Measurements from ENCODE around the gene ALOX12B. TPM values are rescaled to one million over a fixed set of nuclear protein-coding genes. Genes with fewer than 3 reads are reported as not detected.
"Not testable (repeated sequence)": the region's sequence is repeated elsewhere in the genome, so short reads cannot be mapped to it uniquely, and the experiment has no call there.

The ALOX12B gene
- total RNA-seq, 1 experiment from 2014 or later, result not detected

GRCh38 chr17:8106980-8107379 lies 19.5 kb upstream of the ALOX12B start:
- DNase-seq; H3K4me3 ChIP-seq (ENCODE audit: insufficient read depth, low read depth, low read length); H3K36me3 ChIP-seq (replicated peaks; ENCODE audit: control insufficient read depth, insufficient read depth, low read length): not testable (repeated sequence)
- peaks cover 31% of the 10 kb centered on the region for H3K27me3 ChIP-seq (ENCODE audit: control insufficient read depth, insufficient read depth, low read length)

- Histone ChIP-seq H3K4me3 (ENCODE audit: insufficient read depth, low read depth, low read length) (no peak overlapping the region), H3K36me3 (replicated peaks; ENCODE audit: control insufficient read depth, insufficient read depth, low read length) (no peaks in the 10 kb centered on the region), H3K27me3 (ENCODE audit: control insufficient read depth, insufficient read depth, low read length) (peaks cover 24% of the 10 kb centered on the region)
- DNase-seq, result no peak
These were observed 18.5 kb upstream of the ALOX12B start for GRCh38 chr17:8105957-8106398.

DNA sequence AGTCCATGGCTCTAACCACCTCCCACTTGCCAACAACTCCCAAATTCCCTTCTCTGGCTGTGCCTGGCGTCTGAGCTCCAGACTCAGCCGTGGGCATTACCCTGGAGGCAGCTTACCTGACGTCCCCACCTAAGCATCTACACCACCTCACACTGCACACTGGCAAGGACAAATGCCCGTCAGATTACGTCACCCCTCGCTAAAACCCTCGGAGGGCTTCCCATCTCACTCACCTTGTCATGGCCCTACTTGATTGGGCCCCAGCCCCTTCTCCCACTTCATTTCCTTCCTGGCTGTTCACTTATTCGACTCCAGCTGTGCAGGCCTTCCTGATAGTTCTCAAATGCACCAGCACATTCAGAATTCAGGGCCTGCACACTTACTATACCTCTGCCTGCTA lies 17.4 kb upstream of the ALOX12B start:
- peaks cover 14% of the 10 kb centered on the region for H3K27me3 ChIP-seq (ENCODE audit: control insufficient read depth, insufficient read depth, low read length)
- H3K36me3 ChIP-seq (replicated peaks; ENCODE audit: control insufficient read depth, insufficient read depth, low read length), result no peaks in the 10 kb centered on the region
- no peak overlapping the region for H3K4me3 ChIP-seq (ENCODE audit: insufficient read depth, low read depth, low read length)
- DNase-seq, result no peak

DNA sequence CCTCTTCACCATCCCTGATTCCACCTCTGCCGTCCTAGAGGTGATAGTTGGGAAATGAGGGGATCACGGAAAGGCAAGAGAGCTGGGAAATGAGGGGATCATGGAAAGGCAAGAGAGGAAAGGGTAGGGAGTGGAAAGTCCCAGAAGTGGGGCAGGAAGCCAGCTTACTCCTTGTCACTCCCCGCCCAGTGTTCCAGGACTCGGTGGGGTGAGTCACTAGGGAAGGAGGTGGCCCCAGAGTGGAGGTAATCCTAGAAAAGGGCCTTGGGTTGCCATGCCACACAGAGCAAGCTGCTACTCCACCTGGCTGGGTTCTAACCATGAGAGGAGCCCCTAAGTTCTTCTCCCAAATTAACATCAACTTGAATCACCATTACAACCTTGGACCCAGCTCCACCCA lies 16.0 kb upstream of the ALOX12B start:
- Histone ChIP-seq H3K4me3 (ENCODE audit: insufficient read depth, low read depth, low read length) (no peak overlapping the region), H3K36me3 (replicated peaks; ENCODE audit: control insufficient read depth, insufficient read depth, low read length) (no peaks in the 10 kb centered on the region), H3K27me3 (ENCODE audit: control insufficient read depth, insufficient read depth, low read length) (peaks cover 6% of the 10 kb centered on the region)
- DNase-seq, result no peak

DNA sequence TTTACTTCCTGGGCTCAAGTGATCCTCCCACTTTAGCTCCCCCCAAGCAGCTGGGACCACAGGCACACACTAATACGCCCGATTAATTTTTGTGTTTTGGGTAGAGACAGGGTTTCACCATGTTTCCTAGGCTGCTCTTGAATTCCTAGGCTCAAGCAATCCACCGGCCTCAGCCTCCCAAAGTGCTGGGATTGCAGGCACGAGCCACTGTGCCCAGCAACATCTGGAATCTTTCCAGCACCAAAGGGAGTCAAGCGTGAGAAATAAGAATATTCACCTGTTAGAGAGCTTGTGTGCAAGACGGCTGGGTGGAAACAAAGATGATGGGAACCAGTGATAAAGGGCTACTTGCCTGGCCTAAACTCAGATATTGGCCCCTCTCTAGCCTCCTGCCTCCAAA lies 14.2 kb upstream of the ALOX12B start:
- no peak for DNase-seq
- peaks cover 2% of the 10 kb centered on the region; the same call in 1 of the 2 replicates for H3K27me3 ChIP-seq (ENCODE audit: control insufficient read depth, insufficient read depth, low read length)
- H3K4me3 ChIP-seq (ENCODE audit: insufficient read depth, low read depth, low read length), result no peak overlapping the region
- no peaks in the 10 kb centered on the region for H3K36me3 ChIP-seq (replicated peaks; ENCODE audit: control insufficient read depth, insufficient read depth, low read length)

DNA sequence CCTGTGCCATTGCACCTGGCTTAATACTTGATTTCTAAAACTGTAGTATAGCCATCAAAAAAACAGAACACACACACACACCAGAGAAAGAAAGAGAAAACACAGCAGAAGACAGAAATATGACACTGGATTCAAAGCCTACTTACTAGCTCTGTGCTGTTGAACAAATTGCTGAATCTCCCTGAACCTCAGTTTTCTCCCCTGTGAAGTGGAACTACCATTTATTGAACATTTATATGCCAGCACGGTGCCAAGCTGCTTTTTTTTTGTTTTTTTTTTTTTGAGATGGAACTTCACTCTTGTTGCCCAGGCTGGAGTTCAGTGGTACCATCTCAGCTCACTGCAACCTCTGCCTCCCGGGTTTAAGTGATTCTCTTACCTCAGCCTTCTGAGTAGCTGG lies 13.2 kb upstream of the ALOX12B start:
- Histone ChIP-seq H3K4me3 (ENCODE audit: insufficient read depth, low read depth, low read length) (no peak overlapping the region), H3K36me3 (replicated peaks; ENCODE audit: control insufficient read depth, insufficient read depth, low read length) (no peaks in the 10 kb centered on the region), H3K27me3 (ENCODE audit: control insufficient read depth, insufficient read depth, low read length) (peaks cover 4% of the 10 kb centered on the region)
- no peak for DNase-seq

GRCh38 chr17:8100111-8100510 lies 12.6 kb upstream of the ALOX12B start:
- Histone ChIP-seq H3K36me3 (replicated peaks; ENCODE audit: control insufficient read depth, insufficient read depth, low read length) (no peaks in the 10 kb centered on the region), H3K4me3 (ENCODE audit: insufficient read depth, low read depth, low read length) (no peak overlapping the region), H3K27me3 (ENCODE audit: control insufficient read depth, insufficient read depth, low read length) (peaks cover 5% of the 10 kb centered on the region)
- no peak for DNase-seq

- DNase-seq, result no peak
- no peak overlapping the region for H3K4me3 ChIP-seq (ENCODE audit: insufficient read depth, low read depth, low read length)
- peaks cover 6% of the 10 kb centered on the region for H3K27me3 ChIP-seq (ENCODE audit: control insufficient read depth, insufficient read depth, low read length)
- no peaks in the 10 kb centered on the region for H3K36me3 ChIP-seq (replicated peaks; ENCODE audit: control insufficient read depth, insufficient read depth, low read length)
These were observed 9.0 kb upstream of the ALOX12B start for GRCh38 chr17:8096541-8096940.

DNA sequence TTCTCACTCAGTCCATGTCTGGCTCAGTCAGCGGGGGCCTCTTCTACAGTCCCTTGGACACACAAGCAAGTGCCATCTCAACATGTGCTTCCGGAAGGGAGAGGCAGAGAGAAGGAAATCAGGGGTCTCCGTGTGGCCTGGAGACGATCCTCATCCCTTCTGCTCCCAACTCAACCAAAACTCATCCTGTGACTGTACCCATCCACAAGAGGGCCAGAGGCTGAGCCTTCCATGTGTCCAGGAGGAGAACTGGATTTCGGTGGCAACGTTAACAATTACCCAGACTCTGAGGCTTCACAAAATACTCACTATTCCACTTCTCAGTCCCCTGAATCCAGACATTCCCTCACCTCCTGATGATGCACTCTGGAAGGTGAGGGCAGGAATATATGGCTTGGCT lies 7.8 kb upstream of the ALOX12B start:
- no peak for DNase-seq
- Histone ChIP-seq H3K36me3 (replicated peaks; ENCODE audit: control insufficient read depth, insufficient read depth, low read length) (no peaks in the 10 kb centered on the region), H3K27me3 (ENCODE audit: control insufficient read depth, insufficient read depth, low read length) (peaks cover 6% of the 10 kb centered on the region), H3K4me3 (ENCODE audit: insufficient read depth, low read depth, low read length) (no peak overlapping the region)

DNA sequence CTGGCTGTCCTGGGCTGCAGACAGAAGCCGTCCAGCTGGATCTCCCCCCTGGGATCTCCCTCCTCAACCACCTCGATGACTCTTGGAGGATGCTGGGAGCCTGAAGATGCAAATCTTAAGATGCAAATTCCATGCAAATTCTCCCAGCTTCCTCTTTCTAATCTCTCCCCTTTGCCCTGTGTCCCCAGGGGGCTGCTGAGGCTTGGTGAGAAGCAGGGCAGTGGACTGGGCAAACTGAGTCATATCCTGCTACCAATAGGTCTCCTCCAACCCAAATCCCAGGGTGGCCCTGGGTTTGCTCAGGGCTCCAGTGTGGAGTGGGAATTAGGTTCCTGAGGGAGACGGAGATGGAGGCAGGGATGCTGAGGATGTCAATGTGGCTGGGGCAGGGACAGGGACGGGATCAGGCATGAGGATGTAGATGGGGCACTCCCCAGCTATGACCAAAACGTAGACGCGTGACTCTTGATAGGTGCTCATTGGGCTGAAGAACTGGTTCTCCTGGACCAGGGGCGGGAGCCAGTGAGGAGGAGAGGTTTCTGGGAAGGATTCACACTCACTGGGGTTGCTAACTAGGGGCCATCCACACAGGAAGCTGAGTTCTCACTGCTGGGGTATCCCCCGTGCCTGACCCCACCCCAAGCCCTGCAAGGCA lies 3.6 kb upstream of the ALOX12B start:
- no peak overlapping the region for H3K4me3 ChIP-seq (ENCODE audit: insufficient read depth, low read depth, low read length)
- H3K27me3 ChIP-seq (ENCODE audit: control insufficient read depth, insufficient read depth, low read length), result peaks cover 4% of the 10 kb centered on the region
- DNase-seq, result peak; percentile 66
- H3K36me3 ChIP-seq (replicated peaks; ENCODE audit: control insufficient read depth, insufficient read depth, low read length), result no peaks in the 10 kb centered on the region

DNA sequence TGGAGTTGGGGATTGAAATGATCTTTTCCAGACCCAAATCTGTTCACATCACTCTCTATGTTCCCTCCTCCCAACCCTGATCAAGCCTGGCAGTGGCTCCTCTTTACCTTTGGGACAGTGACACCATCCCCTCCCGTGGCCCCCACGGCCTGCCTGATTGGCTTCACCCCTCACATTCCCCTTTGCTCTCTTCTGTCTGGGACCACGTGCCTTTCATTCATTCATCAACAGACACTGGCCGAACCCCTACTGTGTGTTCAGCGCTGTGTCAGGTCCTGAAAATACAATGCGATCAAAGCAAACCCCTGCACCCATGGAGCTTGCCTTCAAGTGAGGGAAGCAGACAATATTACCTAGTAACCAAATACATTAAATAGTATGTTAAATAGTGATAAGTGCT lies 2.2 kb upstream of the ALOX12B start:
- DNase-seq, result no peak
- H3K27me3 ChIP-seq (ENCODE audit: control insufficient read depth, insufficient read depth, low read length), result no peaks in the 10 kb centered on the region; the same call in 1 of the 2 replicates
- H3K36me3 ChIP-seq (replicated peaks; ENCODE audit: control insufficient read depth, insufficient read depth, low read length), result no peaks in the 10 kb centered on the region
- H3K4me3 ChIP-seq (ENCODE audit: insufficient read depth, low read depth, low read length), result no peak overlapping the region

- peaks cover 4% of the 10 kb centered on the region for H3K27me3 ChIP-seq (ENCODE audit: control insufficient read depth, insufficient read depth, low read length)
- DNase-seq, result no peak
- no peaks in the 10 kb centered on the region for H3K36me3 ChIP-seq (replicated peaks; ENCODE audit: control insufficient read depth, insufficient read depth, low read length)
- no peak overlapping the region for H3K4me3 ChIP-seq (ENCODE audit: insufficient read depth, low read depth, low read length)
These were observed 375 bp upstream of the ALOX12B start for GRCh38 chr17:8087952-8088230.

DNA sequence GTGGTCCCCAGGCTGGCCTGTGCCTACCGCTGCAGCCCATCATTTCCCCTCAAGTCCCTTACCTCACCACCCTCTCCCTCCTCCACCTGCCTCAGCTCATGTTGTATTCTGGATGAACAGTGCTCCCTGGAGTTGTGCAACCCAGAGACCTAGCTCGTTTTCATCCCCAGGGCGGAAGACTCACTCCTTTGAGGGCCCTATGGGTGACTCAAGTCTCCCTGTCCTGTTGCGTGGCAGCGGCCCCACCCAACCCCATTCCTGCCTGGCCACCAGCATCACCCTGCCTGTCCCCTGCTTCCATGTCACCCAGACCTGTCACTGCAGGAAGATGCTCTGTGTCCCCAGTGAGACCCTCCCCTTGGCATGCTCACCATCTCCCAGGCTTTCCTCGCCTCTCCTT lies 3.3 kb downstream of the ALOX12B start:
- H3K27me3 ChIP-seq (ENCODE audit: control insufficient read depth, insufficient read depth, low read length), result peaks cover 31% of the 10 kb centered on the region
- no peaks in the 10 kb centered on the region for H3K36me3 ChIP-seq (replicated peaks; ENCODE audit: control insufficient read depth, insufficient read depth, low read length)
- no peak overlapping the region for H3K4me3 ChIP-seq (ENCODE audit: insufficient read depth, low read depth, low read length)
- DNase-seq, result no peak

- no peak for DNase-seq
- no peaks in the 10 kb centered on the region for H3K36me3 ChIP-seq (replicated peaks; ENCODE audit: control insufficient read depth, insufficient read depth, low read length)
- H3K4me3 ChIP-seq (ENCODE audit: insufficient read depth, low read depth, low read length), result no peak overlapping the region
- peaks cover 42% of the 10 kb centered on the region for H3K27me3 ChIP-seq (ENCODE audit: control insufficient read depth, insufficient read depth, low read length)
These were observed 5.2 kb downstream of the ALOX12B start for GRCh38 chr17:8082292-8082691.

DNA sequence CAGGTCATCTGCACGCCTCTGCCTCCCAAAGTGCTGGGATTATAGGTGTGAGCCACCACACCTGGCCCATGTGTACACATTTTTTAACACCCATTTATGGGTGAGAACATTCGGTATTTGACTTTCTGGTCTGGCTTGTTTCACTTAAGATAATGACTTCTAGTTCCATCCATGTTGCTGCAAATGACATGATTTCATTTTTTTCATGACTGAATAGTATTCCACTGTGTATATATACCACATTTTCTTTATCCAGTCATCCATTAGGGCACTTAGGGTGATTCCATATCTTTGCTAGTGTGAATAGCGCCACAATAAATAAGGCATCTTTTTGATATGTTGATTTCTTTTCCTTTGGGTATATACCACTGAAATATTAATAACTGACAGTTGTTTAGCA lies 5.6 kb downstream of the ALOX12B start:
- Histone ChIP-seq H3K36me3 (replicated peaks; ENCODE audit: control insufficient read depth, insufficient read depth, low read length) (no peaks in the 10 kb centered on the region), H3K4me3 (ENCODE audit: insufficient read depth, low read depth, low read length) (no peak overlapping the region), H3K27me3 (ENCODE audit: control insufficient read depth, insufficient read depth, low read length) (peaks cover 45% of the 10 kb centered on the region)
- DNase-seq, result no peak

DNA sequence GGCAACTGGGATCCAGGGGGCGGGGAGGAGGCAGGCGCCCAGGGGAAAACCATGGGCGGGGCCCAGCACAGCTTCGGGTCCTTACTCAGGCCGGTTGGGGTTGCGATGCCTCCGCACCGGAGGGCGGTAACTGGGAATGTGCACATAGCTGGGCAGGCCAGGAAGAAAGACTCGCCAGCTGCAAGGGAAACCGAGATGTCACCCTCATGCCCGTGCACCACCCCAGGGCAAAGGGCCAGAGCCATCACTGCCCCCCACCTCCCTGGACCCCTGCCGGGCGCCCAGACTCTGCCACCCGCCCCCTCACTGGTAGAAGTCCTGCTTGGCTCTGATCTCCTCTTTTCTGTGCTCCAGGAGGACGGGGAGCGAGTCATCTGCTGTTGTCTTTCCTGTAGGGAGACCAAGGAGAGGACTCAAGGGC lies 6.7 kb downstream of the ALOX12B start:
- peak; percentile 75 for DNase-seq
- no peaks in the 10 kb centered on the region for H3K36me3 ChIP-seq (replicated peaks; ENCODE audit: control insufficient read depth, insufficient read depth, low read length)
- H3K27me3 ChIP-seq (ENCODE audit: control insufficient read depth, insufficient read depth, low read length), result peaks cover 56% of the 10 kb centered on the region
- no peak overlapping the region for H3K4me3 ChIP-seq (ENCODE audit: insufficient read depth, low read depth, low read length)
